DOHH2 (cell line): ENCODE measurements around the gene LPIN1.
"Not testable (repeated sequence)": the region's sequence is repeated elsewhere in the genome, so short reads cannot be mapped to it uniquely, and the experiment has no call there.

Experiments
- H3F3A ChIP-seq: fragments of 200-600 bp; sonication (generic), shearing (Covaris generic); 2 replicates; pipeline ENCODE4 v1.6.0; 2016; ENCODE audit warnings: antibody characterized with exemption, mild to moderate bottlenecking; ENCODE audit not compliant: control insufficient read depth, insufficient read depth
- H3K27ac ChIP-seq: fragments of 200-600 bp; sonication (generic); 2 replicates; pipeline ENCODE4 v1.5.1; 2014; ENCODE audit warnings: low read depth, mild to moderate bottlenecking, low read length, moderate library complexity
- H3K27me3 ChIP-seq: fragments of 200-600 bp; sonication (generic); 2 replicates; pipeline ENCODE4 v1.6.1; 2014; ENCODE audit warnings: mild to moderate bottlenecking, low read length, mixed read lengths; ENCODE audit not compliant: control insufficient read depth
- H3K36me3 ChIP-seq: fragments of 200-600 bp; sonication (generic); 2 replicates; pipeline ENCODE4 v1.6.1; 2014; ENCODE audit warnings: mild to moderate bottlenecking, low read length, moderate library complexity, mixed read lengths; ENCODE audit not compliant: control insufficient read depth
- H3K4me1 ChIP-seq: fragments of 200-600 bp; sonication (generic); 2 replicates; pipeline ENCODE4 v1.6.1; 2014; ENCODE audit warnings: mild to moderate bottlenecking, low read length, mixed read lengths; ENCODE audit not compliant: control insufficient read depth
- H3K4me2 ChIP-seq: fragments of 200-600 bp; sonication (generic); 2 replicates; pipeline ENCODE4 v1.6.0; 2014; ENCODE audit warnings: mild to moderate bottlenecking, low read length, moderate library complexity
- H3K4me3 ChIP-seq: fragments of 200-600 bp; sonication (generic); 2 replicates; pipeline ENCODE4 v1.5.1; 2014; ENCODE audit warnings: mild to moderate bottlenecking, low read length, mixed read lengths
- H3K79me2 ChIP-seq: fragments of 200-600 bp; sonication (generic); 2 replicates; pipeline ENCODE4 v1.6.1; 2014; ENCODE audit warnings: mild to moderate bottlenecking, low read length, mixed read lengths; ENCODE audit not compliant: control insufficient read depth
- H3K9me2 ChIP-seq: fragments of 200-600 bp; sonication (generic); replicated peaks from 2 replicates; pipeline ENCODE4 v1.6.1; 2014; ENCODE audit warnings: mild to moderate bottlenecking, low read length, mixed read lengths; ENCODE audit not compliant: control insufficient read depth
- H3K9me3 ChIP-seq: fragments of 200-600 bp; sonication (generic); 2 replicates; pipeline ENCODE4 v1.6.1; 2014; ENCODE audit warnings: antibody characterized with exemption, low read length, mixed read lengths; ENCODE audit not compliant: control insufficient read depth, insufficient read depth
- H4K20me1 ChIP-seq: fragments of 200-600 bp; sonication (generic); 2 replicates; pipeline ENCODE4 v1.6.0; 2014; ENCODE audit warnings: low read depth, mild to moderate bottlenecking, antibody characterized with exemption, low read length, moderate library complexity; ENCODE audit not compliant: control insufficient read depth, insufficient read depth
- EZH2phosphoT487 ChIP-seq: fragments of 200-600 bp; sonication (generic); IDR thresholded peaks from 2 replicates; pipeline ENCODE4 v1.6.1; 2017; ENCODE audit warnings: borderline replicate concordance, mild to moderate bottlenecking, antibody characterized with exemption, low read length, moderate library complexity, mixed read lengths
- TF ChIP-seq, protein P1 (sequence below): fragments of 200-600 bp; sonication (generic); IDR thresholded peaks from one replicate; pipeline ENCODE4 v1.5.1; 2014; ENCODE audit warnings: antibody characterized with exemption, mild to moderate bottlenecking, low read depth, low read length; ENCODE audit not compliant: poor library complexity, severe bottlenecking

The LPIN1 gene

DNA sequence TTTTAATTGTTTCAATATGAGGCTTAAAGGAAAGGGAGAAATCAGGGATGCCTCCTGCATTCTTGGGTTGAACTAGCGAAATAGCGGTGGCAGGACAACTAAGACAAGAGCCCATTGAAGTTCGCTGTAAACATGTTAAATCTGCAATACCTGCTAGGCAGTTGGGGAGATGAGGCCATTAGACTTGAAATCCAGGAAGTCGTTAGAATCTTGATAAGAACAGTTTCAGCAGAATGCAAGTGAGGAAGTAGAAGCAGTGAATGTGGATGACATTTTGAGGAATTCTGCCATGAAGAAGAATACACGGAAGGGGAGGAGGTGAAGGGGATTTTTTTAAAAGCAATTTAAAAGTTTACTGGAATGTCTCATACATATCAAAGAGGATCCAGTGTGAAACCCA, 109.7 kb downstream of the LPIN1 start:
- peak overlapping the region; percentile 60 for H3K4me2 ChIP-seq

DNA sequence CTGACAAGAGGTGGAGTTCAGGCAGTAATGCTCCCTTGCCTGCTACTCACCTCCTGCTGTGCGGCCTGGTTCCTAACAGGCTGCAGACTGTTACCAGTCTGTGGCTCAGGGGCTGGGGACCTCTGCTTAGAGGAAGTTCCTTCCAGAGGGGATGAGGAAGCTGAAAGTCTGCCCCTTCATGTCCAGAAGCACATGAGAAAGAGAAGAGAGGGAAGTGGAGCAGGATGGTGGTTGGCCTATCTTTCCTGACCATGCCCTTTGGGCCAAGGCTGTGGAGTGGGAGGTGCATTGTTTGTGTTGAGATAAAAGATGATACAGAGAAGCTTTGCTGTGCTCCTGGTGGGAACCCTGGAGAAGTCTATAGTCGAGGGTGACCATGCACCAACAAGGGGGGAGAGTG, 112.5 kb downstream of the LPIN1 start:
- Histone ChIP-seq H4K20me1 (no peaks in the 10 kb centered on the region), H3K27ac (no peak overlapping the region), H3K79me2 (no peaks in the 10 kb centered on the region), H3K9me3 (peaks cover 32% of the 10 kb centered on the region), H3K4me3 (no peak overlapping the region), H3K9me2 (no peaks in the 10 kb centered on the region), H3K4me2 (no peak overlapping the region), H3K36me3 (no peaks in the 10 kb centered on the region), H3K27me3 (no peaks in the 10 kb centered on the region), H3F3A (no peaks in the 10 kb centered on the region), H3K4me1 (peaks cover 65% of the 10 kb centered on the region)
- TF ChIP-seq, protein P1, sequence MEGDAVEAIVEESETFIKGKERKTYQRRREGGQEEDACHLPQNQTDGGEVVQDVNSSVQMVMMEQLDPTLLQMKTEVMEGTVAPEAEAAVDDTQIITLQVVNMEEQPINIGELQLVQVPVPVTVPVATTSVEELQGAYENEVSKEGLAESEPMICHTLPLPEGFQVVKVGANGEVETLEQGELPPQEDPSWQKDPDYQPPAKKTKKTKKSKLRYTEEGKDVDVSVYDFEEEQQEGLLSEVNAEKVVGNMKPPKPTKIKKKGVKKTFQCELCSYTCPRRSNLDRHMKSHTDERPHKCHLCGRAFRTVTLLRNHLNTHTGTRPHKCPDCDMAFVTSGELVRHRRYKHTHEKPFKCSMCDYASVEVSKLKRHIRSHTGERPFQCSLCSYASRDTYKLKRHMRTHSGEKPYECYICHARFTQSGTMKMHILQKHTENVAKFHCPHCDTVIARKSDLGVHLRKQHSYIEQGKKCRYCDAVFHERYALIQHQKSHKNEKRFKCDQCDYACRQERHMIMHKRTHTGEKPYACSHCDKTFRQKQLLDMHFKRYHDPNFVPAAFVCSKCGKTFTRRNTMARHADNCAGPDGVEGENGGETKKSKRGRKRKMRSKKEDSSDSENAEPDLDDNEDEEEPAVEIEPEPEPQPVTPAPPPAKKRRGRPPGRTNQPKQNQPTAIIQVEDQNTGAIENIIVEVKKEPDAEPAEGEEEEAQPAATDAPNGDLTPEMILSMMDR = no peak
- TF ChIP-seq EZH2phosphoT487 = no peak

More for the DNA sequence above, 109.7 kb downstream of the LPIN1 start:
- H3K79me2 ChIP-seq = no peaks in the 10 kb centered on the region
- H3K36me3 ChIP-seq = no peaks in the 10 kb centered on the region
- peaks cover 32% of the 10 kb centered on the region for H3K9me3 ChIP-seq
- H3F3A ChIP-seq = no peaks in the 10 kb centered on the region; the same call in 1 of the 2 replicates
- H3K27ac ChIP-seq = peak overlapping the region; percentile 40
- H3K27me3 ChIP-seq = no peaks in the 10 kb centered on the region
- peaks cover 62% of the 10 kb centered on the region for H3K4me1 ChIP-seq
- no peaks in the 10 kb centered on the region for H4K20me1 ChIP-seq
- peak overlapping the region; percentile 45 for H3K4me3 ChIP-seq
- no peaks in the 10 kb centered on the region for H3K9me2 ChIP-seq
- TF ChIP-seq, protein P1 = no peak
- TF ChIP-seq EZH2phosphoT487 = no peak

DNA sequence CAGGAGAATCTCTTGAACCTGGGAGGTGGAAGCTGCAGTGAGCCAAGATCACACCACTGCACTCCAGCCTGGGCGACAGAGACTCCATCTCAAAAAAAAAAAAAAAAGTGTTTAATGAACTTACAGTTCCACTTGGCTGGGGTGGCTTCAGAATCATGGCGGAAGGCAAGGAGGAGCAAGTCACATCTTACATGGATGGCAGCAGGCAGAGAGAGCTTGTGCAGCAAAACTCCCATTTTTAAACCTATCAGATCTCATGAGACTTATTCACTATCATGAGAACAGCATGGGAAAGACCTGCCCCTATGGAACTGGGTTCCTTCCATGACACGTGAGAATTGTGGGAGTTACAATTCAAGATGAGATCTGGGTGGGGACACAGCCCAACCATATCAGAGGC, 113.5 kb downstream of the LPIN1 start:
- H3K9me2 ChIP-seq, H3K79me2 ChIP-seq, H4K20me1 ChIP-seq, H3K27me3 ChIP-seq, H3K36me3 ChIP-seq, H3K4me3 ChIP-seq, H3F3A ChIP-seq, H3K4me2 ChIP-seq, H3K27ac ChIP-seq: not testable (repeated sequence)
- Histone ChIP-seq H3K4me1 (peaks cover 73% of the 10 kb centered on the region), H3K9me3 (peaks cover 32% of the 10 kb centered on the region)

DNA sequence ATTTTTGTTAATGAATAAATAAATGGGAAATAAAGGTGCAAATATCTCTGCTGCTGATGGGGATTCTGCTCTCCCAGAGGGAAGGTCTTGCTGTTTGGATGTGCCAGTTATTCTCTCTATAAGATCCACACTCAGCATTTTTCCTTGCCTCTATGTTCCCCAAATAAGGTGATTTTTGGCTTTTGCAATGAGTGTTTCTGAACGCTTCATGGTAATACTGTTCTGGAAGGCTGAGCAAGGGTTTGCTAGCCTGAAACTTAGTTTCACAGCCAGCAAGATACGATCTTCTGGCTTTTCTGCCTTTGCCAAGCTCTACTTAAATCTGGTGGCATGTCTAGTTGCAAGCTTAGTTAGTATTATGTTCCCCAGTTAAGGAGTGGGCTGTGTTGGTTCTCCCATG, 114.6 kb downstream of the LPIN1 start:
- H3K9me2 ChIP-seq = no peaks in the 10 kb centered on the region
- TF ChIP-seq, protein P1 = no peak
- TF ChIP-seq EZH2phosphoT487 = no peak
- no peak overlapping the region for H3K4me2 ChIP-seq
- no peaks in the 10 kb centered on the region for H3K79me2 ChIP-seq
- peaks cover 32% of the 10 kb centered on the region for H3K9me3 ChIP-seq
- H3K4me1 ChIP-seq = peaks cover 73% of the 10 kb centered on the region
- no peaks in the 10 kb centered on the region for H4K20me1 ChIP-seq
- no peak overlapping the region for H3K4me3 ChIP-seq
- H3F3A ChIP-seq = no peaks in the 10 kb centered on the region
- H3K36me3 ChIP-seq = no peaks in the 10 kb centered on the region
- H3K27me3 ChIP-seq = no peaks in the 10 kb centered on the region
- H3K27ac ChIP-seq = no peak overlapping the region
